GM18909 (cell line): ENCODE results near the gene EEF1AKMT2.
A peak's percentile ranks its signal among the peaks of the same experiment; 100 is the strongest.

Experiments
- ATAC-seq: cut with Tn5 transposase; IDR thresholded peaks from one replicate; pipeline ENCODE4 v1.9.1; 2021; ENCODE audit warnings: mild to moderate bottlenecking; ENCODE audit not compliant: unreplicated experiment, poor library complexity

Gene EEF1AKMT2

DNA sequence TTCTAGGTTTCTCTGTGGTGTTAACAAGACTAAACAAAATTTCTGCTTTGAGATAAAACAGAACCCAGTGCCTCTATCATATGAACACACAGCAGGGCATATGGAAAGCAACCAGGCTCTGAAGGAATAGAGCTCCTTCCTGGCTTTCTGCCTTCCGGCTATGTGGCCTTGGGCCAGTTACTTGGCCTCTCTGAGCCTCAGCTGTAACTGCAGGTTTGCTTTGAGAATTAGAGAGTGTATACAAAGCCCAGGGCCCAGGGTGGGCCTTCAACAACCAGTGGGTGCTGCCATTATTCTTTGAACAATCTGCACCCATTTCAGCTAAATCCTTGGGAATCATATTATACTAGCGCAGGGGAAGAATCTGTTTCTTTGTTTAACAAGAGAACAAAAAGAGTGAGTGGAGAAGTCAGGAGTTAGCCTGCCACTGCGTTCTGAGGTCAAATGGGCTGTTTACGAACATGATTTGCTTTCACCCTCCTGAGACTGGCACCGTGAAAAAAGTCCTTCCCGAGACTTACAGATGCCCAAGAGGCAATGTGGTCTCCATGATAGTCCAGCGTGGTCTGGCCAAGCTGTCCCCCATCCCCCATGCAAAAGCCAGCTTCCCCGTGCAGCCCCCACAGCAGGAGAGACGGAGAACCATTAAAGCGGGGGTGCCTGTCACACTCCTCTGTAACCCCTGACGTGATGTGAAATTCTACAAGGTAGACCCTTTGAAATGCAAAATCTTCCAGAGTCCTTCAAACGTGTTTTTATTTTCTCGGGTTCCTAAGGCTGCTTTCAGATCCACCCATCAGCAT is 52.4 kb downstream of the EEF1AKMT2 start:
- ATAC-seq, result no peak

GRCh38 chr10:124738441-124738840 is 53.2 kb downstream of the EEF1AKMT2 start:
- ATAC-seq, result no peak

DNA sequence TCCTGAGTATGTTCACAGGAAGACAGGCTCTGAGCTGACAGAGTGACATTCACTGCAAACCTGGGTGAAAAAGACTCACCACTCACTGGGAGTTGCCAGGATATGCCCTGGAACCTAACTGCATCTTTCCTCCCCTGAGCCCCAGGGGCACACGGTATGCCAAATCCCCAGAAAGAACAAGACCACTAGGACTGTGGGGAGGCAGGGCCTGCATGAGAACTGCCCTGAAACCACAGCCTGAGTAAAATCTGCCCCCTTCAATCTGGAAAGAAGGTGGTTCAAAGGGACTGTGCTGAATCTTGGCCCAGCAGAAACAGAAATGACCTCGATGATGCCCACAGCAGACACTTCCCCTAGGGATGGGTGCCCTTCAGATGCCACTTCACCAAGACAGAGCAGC is 54.0 kb downstream of the EEF1AKMT2 start:
- no peak for ATAC-seq

DNA sequence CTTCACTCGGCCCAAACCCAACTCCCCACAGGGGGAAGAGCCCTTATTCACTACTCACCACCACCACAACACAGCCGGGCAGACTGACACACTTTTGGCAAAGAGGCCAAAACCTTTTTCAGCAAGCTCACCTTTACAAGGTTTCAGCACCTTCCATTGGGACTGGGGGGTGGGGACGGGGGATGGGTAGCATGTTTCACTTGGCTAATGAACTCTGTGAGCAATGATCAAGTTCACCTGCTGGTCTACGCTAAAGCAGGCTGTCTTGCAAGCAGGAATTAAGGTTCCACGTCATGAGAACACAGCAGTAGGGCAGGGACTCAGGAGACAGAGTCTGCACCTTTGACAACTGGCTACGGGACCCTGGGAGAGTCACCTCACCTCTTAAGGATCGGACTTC is 54.5 kb downstream of the EEF1AKMT2 start:
- no peak for ATAC-seq

GRCh38 chr10:124736491-124737136 is 55.1 kb downstream of the EEF1AKMT2 start:
- no peak for ATAC-seq

DNA sequence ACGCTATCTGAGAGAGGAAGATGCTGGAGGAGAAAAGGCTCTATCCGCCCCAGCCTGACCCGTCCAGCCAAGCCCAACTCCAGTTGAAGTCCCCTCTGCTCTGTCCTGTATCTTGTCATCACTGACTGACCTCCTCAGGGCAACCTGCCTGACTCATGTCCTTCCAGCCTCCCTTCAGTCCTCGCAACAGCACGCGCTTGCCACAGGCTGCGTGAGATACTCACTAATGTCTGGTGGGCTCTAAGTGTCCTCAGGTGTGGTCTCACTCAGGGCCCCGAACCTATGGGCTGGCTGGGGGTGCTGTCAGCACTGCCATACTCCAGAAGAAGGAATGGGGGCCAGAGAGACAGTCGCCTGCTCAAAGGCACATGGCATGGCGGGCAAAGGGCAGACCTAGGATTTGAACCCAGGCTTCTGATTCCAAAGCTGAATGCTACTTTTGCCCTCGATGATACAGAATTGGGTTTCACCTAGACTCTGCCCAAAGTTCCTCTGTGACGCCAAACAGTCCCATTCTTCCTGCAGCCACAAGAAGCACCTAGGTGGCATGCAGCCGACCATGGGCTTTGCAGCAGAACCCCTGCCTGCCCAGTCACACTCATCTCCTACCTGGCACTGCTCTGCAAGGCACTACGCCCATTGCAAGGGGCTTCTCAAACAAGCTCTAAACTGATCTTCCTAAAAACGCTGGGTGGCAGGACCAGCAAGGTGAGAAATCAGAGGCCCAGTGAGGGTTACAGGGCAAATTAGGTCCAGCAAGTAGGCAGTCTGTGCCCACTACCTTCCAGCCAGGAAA is 56.0 kb downstream of the EEF1AKMT2 start:
- no peak for ATAC-seq

DNA sequence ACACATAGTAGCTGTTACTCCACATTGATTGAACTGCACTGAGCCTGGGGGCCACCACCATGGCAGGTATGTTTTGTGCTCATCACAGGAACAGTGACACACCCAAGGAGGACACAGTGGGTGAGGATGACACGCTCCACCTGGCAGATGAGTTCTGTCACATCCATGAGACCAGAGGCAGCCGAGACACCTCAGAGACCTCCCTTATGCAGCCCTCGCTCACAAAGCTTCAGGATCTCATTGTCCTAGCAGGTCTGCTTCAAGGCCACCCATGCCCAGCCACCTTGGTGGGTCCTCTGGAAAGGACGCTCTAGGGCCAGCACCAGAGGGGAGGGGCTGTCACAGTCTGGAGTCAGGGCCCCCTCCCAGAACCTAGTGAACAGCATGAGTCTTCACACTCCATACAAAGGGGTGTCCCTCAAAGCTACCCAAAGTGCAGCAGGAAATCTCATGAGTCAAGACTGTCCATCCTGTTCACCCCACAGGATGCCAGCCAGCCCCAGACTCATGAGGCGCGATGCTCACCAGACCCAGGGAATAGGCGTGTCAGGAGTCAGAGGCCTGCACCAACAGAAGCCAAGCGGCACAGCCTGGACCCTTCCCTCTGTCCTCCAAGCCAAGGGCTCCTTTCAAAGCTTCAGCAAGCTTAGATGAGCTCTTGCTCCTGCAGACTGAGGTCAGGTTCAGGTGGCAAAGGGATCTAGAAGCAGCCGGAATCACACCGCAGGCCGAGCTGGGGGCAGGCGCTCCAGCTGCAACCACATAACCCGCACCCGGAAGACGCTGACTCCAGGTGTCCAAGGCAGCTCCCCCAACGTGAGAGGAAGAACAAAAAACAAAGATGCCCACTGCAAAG is 57.1 kb downstream of the EEF1AKMT2 start:
- no peak for ATAC-seq

DNA sequence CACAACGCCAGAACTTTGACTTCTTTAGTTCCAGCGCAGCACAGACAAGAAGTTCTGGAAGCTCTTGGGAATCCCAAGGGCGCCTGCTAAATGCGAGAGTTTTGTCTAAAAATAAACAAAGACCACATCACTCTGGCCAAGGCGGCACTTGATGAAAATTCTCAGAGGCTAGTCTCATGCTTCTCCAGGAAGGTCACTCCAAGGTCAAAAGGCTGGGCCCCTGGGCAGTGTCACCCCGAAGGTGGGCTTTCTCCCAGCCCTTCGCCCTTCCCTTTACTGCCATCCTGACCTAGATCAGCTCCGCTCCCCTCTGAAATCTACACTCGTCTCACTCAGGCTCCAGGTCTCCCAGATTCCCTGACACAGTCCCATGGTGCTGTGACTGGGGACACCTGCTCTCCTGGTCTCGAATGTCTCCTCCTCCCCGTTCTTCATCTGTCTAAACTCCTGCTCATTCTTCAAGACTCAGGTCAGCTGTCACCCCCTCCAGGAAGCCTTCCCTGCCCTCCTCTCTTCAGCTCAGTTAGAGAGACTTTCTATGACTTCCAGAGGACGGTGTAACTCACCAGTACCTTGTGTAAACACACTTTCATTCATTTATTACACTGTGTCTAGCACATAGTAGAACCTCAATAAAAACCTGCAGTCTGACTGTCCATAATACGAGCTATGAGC is 58.0 kb downstream of the EEF1AKMT2 start:
- no peak for ATAC-seq

- peak; percentile 63 for ATAC-seq
Observed at GRCh38 chr10:124732931-124733570, 58.6 kb downstream of the EEF1AKMT2 start.

GRCh38 chr10:124731551-124731950 is 60.1 kb downstream of the EEF1AKMT2 start:
- ATAC-seq, result no peak

DNA sequence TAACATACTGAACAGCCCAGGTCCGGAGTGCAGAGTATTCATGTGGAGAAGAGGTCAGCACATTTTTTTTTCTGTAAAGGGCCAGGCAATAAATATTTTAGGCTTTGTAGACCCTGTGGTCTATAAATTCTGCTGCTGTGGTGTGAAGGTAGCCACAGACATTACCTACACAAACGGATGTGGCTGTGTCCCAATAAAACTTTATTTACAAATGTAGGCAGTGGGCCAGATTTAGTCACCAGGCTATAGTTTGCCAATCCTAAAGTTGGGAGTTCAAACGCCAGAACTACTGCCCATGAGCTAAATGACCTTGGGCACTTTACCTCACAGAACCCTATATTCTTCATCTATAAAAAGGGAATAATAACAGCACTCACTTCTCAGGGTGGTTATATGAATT is 60.9 kb downstream of the EEF1AKMT2 start:
- ATAC-seq, result no peak

GRCh38 chr10:124728830-124729661 is 62.6 kb downstream of the EEF1AKMT2 start:
- ATAC-seq, result no peak

GRCh38 chr10:124728071-124728829 is 63.4 kb downstream of the EEF1AKMT2 start:
- no peak for ATAC-seq

DNA sequence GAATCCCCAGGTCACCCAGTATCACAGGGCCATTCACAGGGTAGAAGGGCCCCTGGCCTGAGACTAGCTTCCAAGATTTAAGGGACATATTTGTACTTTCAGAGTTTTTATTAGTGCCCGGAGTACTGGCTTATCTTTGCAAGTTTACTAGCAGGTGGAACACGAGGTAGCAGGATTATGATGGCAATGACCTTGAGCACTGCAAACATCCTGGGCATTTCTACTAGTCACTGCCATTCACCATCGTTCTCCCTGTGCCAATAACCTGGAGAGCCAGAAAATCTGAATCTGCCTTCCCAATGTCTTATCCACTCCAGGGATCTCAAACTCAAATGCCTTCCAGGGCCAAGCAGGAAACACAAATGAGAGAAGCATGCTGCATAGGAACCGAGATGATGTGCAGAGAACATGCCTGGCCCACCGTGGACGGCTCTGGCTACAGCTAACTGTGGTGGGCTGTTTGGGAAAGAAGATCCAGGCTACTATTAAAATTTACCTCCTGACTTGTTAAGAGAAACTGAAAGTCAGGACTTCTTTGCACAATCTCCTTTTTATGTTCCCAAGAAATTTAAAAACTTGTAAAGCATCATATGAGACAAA is 64.2 kb downstream of the EEF1AKMT2 start:
- ATAC-seq, result no peak

- ATAC-seq, result no peak
Observed at GRCh38 chr10:124725791-124726190, 65.9 kb downstream of the EEF1AKMT2 start.

- ATAC-seq, result no peak
Observed at GRCh38 chr10:124725171-124725631, 66.5 kb downstream of the EEF1AKMT2 start.
